ENCODE results near the gene MAP7D2.

DNA sequence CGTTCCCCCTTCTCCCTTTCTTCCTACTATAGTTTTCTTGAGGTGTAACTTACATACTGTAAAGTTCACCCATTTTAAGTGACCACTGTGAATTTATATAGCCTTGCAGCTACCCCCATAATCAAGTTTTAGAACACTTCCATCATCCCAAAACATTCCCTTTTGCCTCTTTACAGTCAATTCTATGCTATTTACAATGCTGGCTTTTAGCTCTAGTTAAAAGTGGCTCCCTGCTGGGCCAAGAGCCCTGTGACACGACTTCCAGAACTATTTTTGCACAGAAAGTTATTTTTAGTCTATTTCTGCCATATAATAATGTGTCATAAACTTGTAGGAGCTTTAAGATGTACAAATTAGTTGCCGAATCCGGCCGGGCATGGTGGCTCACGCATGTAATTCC is 26.9 kb downstream of the MAP7D2 start:
- TF ChIP-seq HDGF (IDR thresholded peaks at IDR 0.05; ENCODE audit: borderline replicate concordance) = no peak
- TF ChIP-seq CTBP1 (IDR thresholded peaks at IDR 0.05; ENCODE audit: borderline replicate concordance) = no peak
- no peak for TF ChIP-seq LEF1 (IDR thresholded peaks at IDR 0.05; ENCODE audit: borderline replicate concordance)
- no peak for TF ChIP-seq SP1 (IDR thresholded peaks at IDR 0.05)
- no peak for TF ChIP-seq ELF4 (IDR thresholded peaks at IDR 0.05)
- TF ChIP-seq BHLHE40 (IDR thresholded peaks at IDR 0.05; ENCODE audit: borderline replicate concordance) = no peak
- TF ChIP-seq SUZ12 (IDR thresholded peaks at IDR 0.05) = no peak
- TF ChIP-seq ARNT (IDR thresholded peaks at IDR 0.05) = no peak
- no peak for TF ChIP-seq TARDBP (IDR thresholded peaks at IDR 0.05)
- TF ChIP-seq NFRKB (IDR thresholded peaks at IDR 0.05) = no peak
- TF ChIP-seq FOXM1 (IDR thresholded peaks at IDR 0.05; ENCODE audit: borderline replicate concordance) = no peak
- TF ChIP-seq FOXK2 (IDR thresholded peaks at IDR 0.05) = no peak
- TF ChIP-seq, protein P1, sequence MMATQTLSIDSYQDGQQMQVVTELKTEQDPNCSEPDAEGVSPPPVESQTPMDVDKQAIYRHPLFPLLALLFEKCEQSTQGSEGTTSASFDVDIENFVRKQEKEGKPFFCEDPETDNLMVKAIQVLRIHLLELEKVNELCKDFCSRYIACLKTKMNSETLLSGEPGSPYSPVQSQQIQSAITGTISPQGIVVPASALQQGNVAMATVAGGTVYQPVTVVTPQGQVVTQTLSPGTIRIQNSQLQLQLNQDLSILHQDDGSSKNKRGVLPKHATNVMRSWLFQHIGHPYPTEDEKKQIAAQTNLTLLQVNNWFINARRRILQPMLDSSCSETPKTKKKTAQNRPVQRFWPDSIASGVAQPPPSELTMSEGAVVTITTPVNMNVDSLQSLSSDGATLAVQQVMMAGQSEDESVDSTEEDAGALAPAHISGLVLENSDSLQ (IDR thresholded peaks at IDR 0.05) = no peak
- TF ChIP-seq FOXA1 (IDR thresholded peaks at IDR 0.05) = no peak

Measured in HEK293T (cell line).